Measurements from ENCODE around the gene STXBP5.

The STXBP5 gene

GRCh38 chr6:147222160-147222838 is 18.1 kb downstream of the STXBP5 start:
- peak; percentile 51 for TF ChIP-seq CTCF (IDR thresholded peaks at IDR 0.05)

- no peak for TF ChIP-seq CTCF (IDR thresholded peaks at IDR 0.05)
Observed at GRCh38 chr6:147223736-147224135, 19.5 kb downstream of the STXBP5 start.

GRCh38 chr6:147226163-147226724 is 22.0 kb downstream of the STXBP5 start:
- TF ChIP-seq CTCF (IDR thresholded peaks at IDR 0.05), result no peak

GRCh38 chr6:147226877-147227276 is 22.7 kb downstream of the STXBP5 start:
- no peak for TF ChIP-seq CTCF (IDR thresholded peaks at IDR 0.05)

- no peak for TF ChIP-seq CTCF (IDR thresholded peaks at IDR 0.05)
Observed at GRCh38 chr6:147227770-147228320, 23.6 kb downstream of the STXBP5 start.

- no peak for TF ChIP-seq CTCF (IDR thresholded peaks at IDR 0.05)
Observed at GRCh38 chr6:147231589-147231988, 27.4 kb downstream of the STXBP5 start.

GRCh38 chr6:147234685-147235084 is 30.5 kb downstream of the STXBP5 start:
- TF ChIP-seq CTCF (IDR thresholded peaks at IDR 0.05), result no peak

All from LNCAP (cell line).